ENCODE results near the gene CDH4. TPM values are rescaled to one million over a fixed set of nuclear protein-coding genes. Genes with fewer than 3 reads are reported as not detected.
A peak's percentile ranks its signal among the peaks of the same experiment; 100 is the strongest.

CDH4 gene
- total and polyA plus RNA-seq, 2 of the 13 experiments (the other 11 are each of a cell fraction or from before 2014, with no cell fraction given) = not detected

DNA sequence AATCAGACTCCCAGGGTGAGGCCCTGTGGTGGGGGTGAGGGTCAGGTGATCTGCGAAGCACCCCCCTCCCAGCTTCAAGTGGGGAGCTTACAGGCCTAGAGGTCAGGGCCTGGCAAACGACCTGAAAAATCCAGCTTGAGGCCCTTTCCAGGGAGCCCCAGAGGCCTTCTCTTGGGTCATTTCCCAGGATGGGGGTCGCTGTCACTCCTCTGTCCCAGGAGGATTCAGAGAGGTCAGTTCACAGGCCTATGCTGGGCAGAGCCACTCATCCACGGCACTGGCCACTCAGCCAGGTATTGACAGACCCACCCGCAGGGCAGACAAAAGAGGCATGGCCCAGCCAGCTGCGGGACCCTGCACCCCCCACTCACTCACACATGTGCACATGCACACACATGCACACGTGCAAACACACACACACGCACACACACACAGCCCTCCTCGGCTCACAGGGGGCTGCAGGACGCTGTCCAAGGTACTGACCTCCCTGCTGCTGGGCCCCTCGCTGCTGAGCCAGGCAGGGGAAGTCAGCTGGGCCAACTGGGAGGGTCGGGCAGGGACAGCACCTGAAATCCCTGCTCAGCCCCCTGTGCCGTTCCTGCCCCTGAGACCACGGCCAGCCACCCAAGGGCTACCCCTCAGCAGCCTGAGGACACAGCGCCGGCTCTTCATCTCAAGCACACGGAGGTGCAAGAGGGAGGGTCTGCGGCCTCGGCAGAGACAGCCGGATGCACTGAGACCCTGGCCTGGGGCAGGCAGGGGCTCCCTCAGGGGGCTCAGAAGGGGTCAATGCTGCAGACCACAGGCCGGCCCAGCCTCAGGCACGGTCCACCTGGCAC, 699.9 kb downstream of the CDH4 start (continued):
- TF ChIP-seq ZNF383 (CRISPR knock-in tag; IDR thresholded peaks at IDR 0.05; ENCODE audit: borderline replicate concordance) (no peak), HDAC6 (IDR thresholded peaks at IDR 0.05; ENCODE audit: low read depth, low read length) (no peak), PRMT3 (CRISPR knock-in tag; IDR thresholded peaks at IDR 0.05; ENCODE audit: borderline replicate concordance, low read depth) (peak; percentile 88; the same call in 1 of the 2 replicates), XBP1 (CRISPR knock-in tag; IDR thresholded peaks at IDR 0.05) (peak; percentile 96), SOX13 (IDR thresholded peaks at IDR 0.05) (no peak), SOX13 (CRISPR knock-in tag; conservative IDR thresholded peaks at IDR 0.05 in 1 of 2, IDR thresholded peaks at IDR 0.05 in 1 of 2) (peak in 1 of 2 experiments; percentile 56; a peak in 1 of 4 replicates)
- TF ChIP-seq, protein P1, sequence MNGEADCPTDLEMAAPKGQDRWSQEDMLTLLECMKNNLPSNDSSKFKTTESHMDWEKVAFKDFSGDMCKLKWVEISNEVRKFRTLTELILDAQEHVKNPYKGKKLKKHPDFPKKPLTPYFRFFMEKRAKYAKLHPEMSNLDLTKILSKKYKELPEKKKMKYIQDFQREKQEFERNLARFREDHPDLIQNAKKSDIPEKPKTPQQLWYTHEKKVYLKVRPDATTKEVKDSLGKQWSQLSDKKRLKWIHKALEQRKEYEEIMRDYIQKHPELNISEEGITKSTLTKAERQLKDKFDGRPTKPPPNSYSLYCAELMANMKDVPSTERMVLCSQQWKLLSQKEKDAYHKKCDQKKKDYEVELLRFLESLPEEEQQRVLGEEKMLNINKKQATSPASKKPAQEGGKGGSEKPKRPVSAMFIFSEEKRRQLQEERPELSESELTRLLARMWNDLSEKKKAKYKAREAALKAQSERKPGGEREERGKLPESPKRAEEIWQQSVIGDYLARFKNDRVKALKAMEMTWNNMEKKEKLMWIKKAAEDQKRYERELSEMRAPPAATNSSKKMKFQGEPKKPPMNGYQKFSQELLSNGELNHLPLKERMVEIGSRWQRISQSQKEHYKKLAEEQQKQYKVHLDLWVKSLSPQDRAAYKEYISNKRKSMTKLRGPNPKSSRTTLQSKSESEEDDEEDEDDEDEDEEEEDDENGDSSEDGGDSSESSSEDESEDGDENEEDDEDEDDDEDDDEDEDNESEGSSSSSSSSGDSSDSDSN (CRISPR knock-in tag; IDR thresholded peaks at IDR 0.05) = 0 out of 2 replicates have a peak, but pooled peaks have one; percentile 39
- TF ChIP-seq, protein P2, sequence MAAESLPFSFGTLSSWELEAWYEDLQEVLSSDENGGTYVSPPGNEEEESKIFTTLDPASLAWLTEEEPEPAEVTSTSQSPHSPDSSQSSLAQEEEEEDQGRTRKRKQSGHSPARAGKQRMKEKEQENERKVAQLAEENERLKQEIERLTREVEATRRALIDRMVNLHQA (CRISPR knock-in tag; IDR thresholded peaks at IDR 0.05) = no peak
- TF ChIP-seq, protein P3, sequence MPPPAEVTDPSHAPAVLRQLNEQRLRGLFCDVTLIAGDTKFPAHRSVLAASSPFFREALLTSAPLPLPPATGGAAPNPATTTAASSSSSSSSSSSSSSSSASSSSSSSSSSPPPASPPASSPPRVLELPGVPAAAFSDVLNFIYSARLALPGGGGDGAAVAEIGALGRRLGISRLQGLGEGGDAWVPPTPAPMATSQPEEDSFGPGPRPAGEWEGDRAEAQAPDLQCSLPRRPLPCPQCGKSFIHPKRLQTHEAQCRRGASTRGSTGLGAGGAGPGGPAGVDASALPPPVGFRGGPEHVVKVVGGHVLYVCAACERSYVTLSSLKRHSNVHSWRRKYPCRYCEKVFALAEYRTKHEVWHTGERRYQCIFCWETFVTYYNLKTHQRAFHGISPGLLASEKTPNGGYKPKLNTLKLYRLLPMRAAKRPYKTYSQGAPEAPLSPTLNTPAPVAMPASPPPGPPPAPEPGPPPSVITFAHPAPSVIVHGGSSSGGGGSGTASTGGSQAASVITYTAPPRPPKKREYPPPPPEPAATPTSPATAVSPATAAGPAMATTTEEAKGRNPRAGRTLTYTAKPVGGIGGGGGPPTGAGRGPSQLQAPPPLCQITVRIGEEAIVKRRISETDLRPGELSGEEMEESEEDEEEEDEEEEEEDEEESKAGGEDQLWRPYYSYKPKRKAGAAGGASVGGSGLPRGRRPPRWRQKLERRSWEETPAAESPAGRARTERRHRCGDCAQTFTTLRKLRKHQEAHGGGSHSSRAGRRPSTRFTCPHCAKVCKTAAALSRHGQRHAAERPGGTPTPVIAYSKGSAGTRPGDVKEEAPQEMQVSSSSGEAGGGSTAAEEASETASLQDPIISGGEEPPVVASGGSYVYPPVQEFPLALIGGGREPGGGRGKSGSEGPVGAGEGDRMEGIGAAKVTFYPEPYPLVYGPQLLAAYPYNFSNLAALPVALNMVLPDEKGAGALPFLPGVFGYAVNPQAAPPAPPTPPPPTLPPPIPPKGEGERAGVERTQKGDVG (CRISPR knock-in tag; IDR thresholded peaks at IDR 0.05; ENCODE audit: borderline replicate concordance) = peak; percentile 90; the same call in 1 of the 2 replicates
- TF ChIP-seq, protein P4, sequence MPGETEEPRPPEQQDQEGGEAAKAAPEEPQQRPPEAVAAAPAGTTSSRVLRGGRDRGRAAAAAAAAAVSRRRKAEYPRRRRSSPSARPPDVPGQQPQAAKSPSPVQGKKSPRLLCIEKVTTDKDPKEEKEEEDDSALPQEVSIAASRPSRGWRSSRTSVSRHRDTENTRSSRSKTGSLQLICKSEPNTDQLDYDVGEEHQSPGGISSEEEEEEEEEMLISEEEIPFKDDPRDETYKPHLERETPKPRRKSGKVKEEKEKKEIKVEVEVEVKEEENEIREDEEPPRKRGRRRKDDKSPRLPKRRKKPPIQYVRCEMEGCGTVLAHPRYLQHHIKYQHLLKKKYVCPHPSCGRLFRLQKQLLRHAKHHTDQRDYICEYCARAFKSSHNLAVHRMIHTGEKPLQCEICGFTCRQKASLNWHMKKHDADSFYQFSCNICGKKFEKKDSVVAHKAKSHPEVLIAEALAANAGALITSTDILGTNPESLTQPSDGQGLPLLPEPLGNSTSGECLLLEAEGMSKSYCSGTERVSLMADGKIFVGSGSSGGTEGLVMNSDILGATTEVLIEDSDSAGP (CRISPR knock-in tag; IDR thresholded peaks at IDR 0.05; ENCODE audit: borderline replicate concordance) = peak; percentile 65

Data from HepG2 (cell line).